ENCODE data around the gene ADORA2A. TPM values are rescaled to one million over a fixed set of nuclear protein-coding genes. Genes with fewer than 3 reads are reported as not detected.
A peak's percentile ranks its signal among the peaks of the same experiment; 100 is the strongest.

Gene ADORA2A
- polyA plus RNA-seq, 1 donor (not counting 4 experiments of a cell fraction or from before 2014, with no cell fraction given), result 0.20 TPM

GRCh38 chr22:24485170-24485569 lies 57.8 kb downstream of the ADORA2A start:
- Histone ChIP-seq H4K20me1 (ENCODE audit: control insufficient read depth, extremely low read depth, insufficient read depth, low read length) (no peaks in the 10 kb centered on the region), H3K9ac (ENCODE audit: control insufficient read depth, extremely low read depth, insufficient read depth, low read length) (no peak overlapping the region), H3K79me2 (ENCODE audit: control insufficient read depth, insufficient read depth, low read length) (no peaks in the 10 kb centered on the region), H3K9me1 (ENCODE audit: control insufficient read depth, extremely low read depth, insufficient read depth, low read length) (no peaks in the 10 kb centered on the region), H2AFZ (ENCODE audit: control insufficient read depth, low read length) (no peak overlapping the region), H3K36me3 (ENCODE audit: control insufficient read depth in 2 of 2, extremely low read depth in 1 of 2, insufficient read depth in 2 of 2, low read length in 2 of 2) (no peaks in the 10 kb centered on the region), H3K27ac (ENCODE audit: control insufficient read depth, insufficient read depth, low read length) (no peak overlapping the region), H3K4me1 (ENCODE audit: control insufficient read depth, extremely low read depth, insufficient read depth, low read length) (peaks cover 61% of the 10 kb centered on the region), H3K9me3 (ENCODE audit: control insufficient read depth, low read depth, low read length) (no peaks in the 10 kb centered on the region), H3K4me3 (ENCODE audit: control insufficient read depth in 2 of 3, extremely low read depth in 1 of 3, insufficient read depth in 2 of 3, low read depth in 1 of 3, low read length in 3 of 3) (no peak overlapping the region), H3K4me2 (ENCODE audit: control insufficient read depth, extremely low read depth, insufficient read depth, low read depth, low read length) (no peak overlapping the region), H3K27me3 (ENCODE audit: control insufficient read depth, extremely low read depth, insufficient read depth, low read length) (no peaks in the 10 kb centered on the region)
- TF ChIP-seq CTCF (optimal IDR thresholded peaks at IDR 0.05 in 1 of 3, IDR thresholded peaks at IDR 0.05 in 1 of 3, conservative IDR thresholded peaks at IDR 0.05 in 1 of 3; ENCODE audit: extremely low read depth in 1 of 3, insufficient read depth in 2 of 3, low read length in 3 of 3) (no peak), EZH2 (IDR thresholded peaks at IDR 0.05; ENCODE audit: low read length) (no peak)
- FAIRE-seq (no peak), DNase-seq (ENCODE audit: low read depth, low spot score) (no peak)
- dilution Hi-C loops (cut with MboI; ENCODE audit: extremely low pct_ligation_motif_present, low sequenced_read_pairs), result no loop called here

- no peak for DNase-seq (ENCODE audit: low read depth, low spot score)
- TF ChIP-seq EZH2 (IDR thresholded peaks at IDR 0.05; ENCODE audit: low read length) (no peak), CTCF (optimal IDR thresholded peaks at IDR 0.05 in 1 of 3, IDR thresholded peaks at IDR 0.05 in 1 of 3, conservative IDR thresholded peaks at IDR 0.05 in 1 of 3; ENCODE audit: extremely low read depth in 1 of 3, insufficient read depth in 2 of 3, low read length in 3 of 3) (peak in 1 of 3 experiments; percentile 38)
These were observed 58.2 kb downstream of the ADORA2A start for GRCh38 chr22:24485608-24486007.

More at GRCh38 chr22:24485608-24486007, 58.2 kb downstream of the ADORA2A start:
- H3K4me2 ChIP-seq (ENCODE audit: control insufficient read depth, extremely low read depth, insufficient read depth, low read depth, low read length), result no peak overlapping the region
- no peaks in the 10 kb centered on the region for H3K9me3 ChIP-seq (ENCODE audit: control insufficient read depth, low read depth, low read length)
- no peaks in the 10 kb centered on the region for H3K9me1 ChIP-seq (ENCODE audit: control insufficient read depth, extremely low read depth, insufficient read depth, low read length)
- H2AFZ ChIP-seq (ENCODE audit: control insufficient read depth, low read length), result no peak overlapping the region
- H3K79me2 ChIP-seq (ENCODE audit: control insufficient read depth, insufficient read depth, low read length), result no peaks in the 10 kb centered on the region
- dilution Hi-C loops (cut with MboI; ENCODE audit: extremely low pct_ligation_motif_present, low sequenced_read_pairs), result no loop called here
- no peaks in the 10 kb centered on the region for H3K27me3 ChIP-seq (ENCODE audit: control insufficient read depth, extremely low read depth, insufficient read depth, low read length)
- no peak overlapping the region for H3K9ac ChIP-seq (ENCODE audit: control insufficient read depth, extremely low read depth, insufficient read depth, low read length)
- no peak for FAIRE-seq
- H3K4me3 ChIP-seq (ENCODE audit: control insufficient read depth in 2 of 3, extremely low read depth in 1 of 3, insufficient read depth in 2 of 3, low read depth in 1 of 3, low read length in 3 of 3), result no peak overlapping the region
- H3K4me1 ChIP-seq (ENCODE audit: control insufficient read depth, extremely low read depth, insufficient read depth, low read length), result peaks cover 61% of the 10 kb centered on the region
- no peaks in the 10 kb centered on the region for H3K36me3 ChIP-seq (ENCODE audit: control insufficient read depth in 2 of 2, extremely low read depth in 1 of 2, insufficient read depth in 2 of 2, low read length in 2 of 2)
- no peak overlapping the region for H3K27ac ChIP-seq (ENCODE audit: control insufficient read depth, insufficient read depth, low read length)
- H4K20me1 ChIP-seq (ENCODE audit: control insufficient read depth, extremely low read depth, insufficient read depth, low read length), result no peaks in the 10 kb centered on the region
